Brain microvascular endothelial cell (primary cell): Measurements from ENCODE around the gene MAPKBP1.

Experiments used
- DNase-seq: peaks from one replicate; pipeline ENCODE4 v3.0.0-alpha.2; 2020
- H3K27ac ChIP-seq: fragments of 250-450 bp; sonication (Bioruptor Pico); 2 replicates; pipeline ENCODE4 v1.5.1; 2020; ENCODE audit warnings: mild to moderate bottlenecking, moderate library complexity
- H3K27me3 ChIP-seq: fragments of 250-450 bp; sonication (Bioruptor Pico); replicated peaks from 2 replicates; pipeline ENCODE4 v1.5.1; 2020; ENCODE audit warnings: mild to moderate bottlenecking
- H3K36me3 ChIP-seq: fragments of 250-450 bp; sonication (Bioruptor Pico); replicated peaks from 2 replicates; pipeline ENCODE4 v1.5.1; 2020; ENCODE audit warnings: mild to moderate bottlenecking
- H3K4me3 ChIP-seq: 2 replicates; pipeline ENCODE4 v1.5.1; 2011; ENCODE audit warnings: low read depth, mild to moderate bottlenecking, control low read depth, low read length, moderate library complexity
- in situ Hi-C: cut with HindIII; loops from 2 replicates; pipeline ENCODE4 v1.10.0; 2017; ENCODE audit warnings: low sequenced_read_pairs, low pct_ligation_motif_present
- TF ChIP-seq, protein P1 (sequence below): IDR thresholded peaks from 2 replicates; pipeline ENCODE4 v1.5.1; 2011; ENCODE audit warnings: low read depth, mild to moderate bottlenecking, moderate library complexity, low read length, control low read depth, inconsistent platforms; ENCODE audit errors: missing control alignments

Gene MAPKBP1

DNA sequence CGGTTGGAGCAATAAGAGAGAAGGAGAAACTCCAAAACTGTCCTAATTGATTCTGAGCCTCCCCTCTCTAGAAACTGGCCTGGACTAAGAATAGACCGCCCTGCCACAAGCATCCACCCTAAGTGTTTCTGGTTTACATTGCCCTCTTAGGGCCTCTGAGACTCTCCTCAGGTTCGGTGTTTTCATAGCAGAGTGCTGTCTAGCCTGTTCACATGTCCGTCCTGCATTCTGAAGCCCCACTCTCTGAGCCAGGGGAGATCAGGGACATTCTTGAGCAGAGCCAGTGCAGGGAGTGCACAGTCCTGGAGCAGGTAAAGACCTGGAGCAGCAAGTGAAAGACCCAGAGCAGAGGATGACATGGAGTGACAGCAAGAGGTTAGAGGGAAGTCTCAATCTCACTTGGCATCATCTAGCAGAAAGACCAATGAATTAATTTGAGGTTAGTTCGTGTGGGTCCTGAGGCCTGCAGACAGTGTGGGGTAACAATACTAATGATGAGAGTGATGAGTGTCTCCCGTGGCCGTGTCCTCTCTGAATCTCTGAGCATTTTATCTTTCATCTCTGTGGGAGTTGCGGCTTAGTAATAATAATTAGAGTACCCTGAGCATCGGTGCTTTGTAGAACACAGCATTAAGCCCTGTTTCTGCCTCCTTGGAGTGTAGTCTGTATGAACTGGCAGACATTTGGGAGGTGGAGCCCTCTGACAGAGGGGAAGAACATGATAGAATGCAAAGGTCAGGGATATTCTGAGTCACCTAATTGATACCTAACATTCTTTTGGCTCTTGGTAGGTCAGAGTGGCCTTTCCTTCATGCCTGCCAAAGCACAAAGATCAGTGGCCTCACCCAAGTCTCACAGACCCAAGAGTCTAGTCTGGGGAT lies 24.6 kb downstream of the MAPKBP1 start:
- Histone ChIP-seq H3K27me3 (no peaks in the 10 kb centered on the region), H3K4me3 (no peak overlapping the region), H3K27ac (no peak overlapping the region), H3K36me3 (peaks cover 7% of the 10 kb centered on the region)
- TF ChIP-seq, protein P1, sequence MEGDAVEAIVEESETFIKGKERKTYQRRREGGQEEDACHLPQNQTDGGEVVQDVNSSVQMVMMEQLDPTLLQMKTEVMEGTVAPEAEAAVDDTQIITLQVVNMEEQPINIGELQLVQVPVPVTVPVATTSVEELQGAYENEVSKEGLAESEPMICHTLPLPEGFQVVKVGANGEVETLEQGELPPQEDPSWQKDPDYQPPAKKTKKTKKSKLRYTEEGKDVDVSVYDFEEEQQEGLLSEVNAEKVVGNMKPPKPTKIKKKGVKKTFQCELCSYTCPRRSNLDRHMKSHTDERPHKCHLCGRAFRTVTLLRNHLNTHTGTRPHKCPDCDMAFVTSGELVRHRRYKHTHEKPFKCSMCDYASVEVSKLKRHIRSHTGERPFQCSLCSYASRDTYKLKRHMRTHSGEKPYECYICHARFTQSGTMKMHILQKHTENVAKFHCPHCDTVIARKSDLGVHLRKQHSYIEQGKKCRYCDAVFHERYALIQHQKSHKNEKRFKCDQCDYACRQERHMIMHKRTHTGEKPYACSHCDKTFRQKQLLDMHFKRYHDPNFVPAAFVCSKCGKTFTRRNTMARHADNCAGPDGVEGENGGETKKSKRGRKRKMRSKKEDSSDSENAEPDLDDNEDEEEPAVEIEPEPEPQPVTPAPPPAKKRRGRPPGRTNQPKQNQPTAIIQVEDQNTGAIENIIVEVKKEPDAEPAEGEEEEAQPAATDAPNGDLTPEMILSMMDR = no peak
- no peak for DNase-seq
- in situ Hi-C loops = no loop called here

DNA sequence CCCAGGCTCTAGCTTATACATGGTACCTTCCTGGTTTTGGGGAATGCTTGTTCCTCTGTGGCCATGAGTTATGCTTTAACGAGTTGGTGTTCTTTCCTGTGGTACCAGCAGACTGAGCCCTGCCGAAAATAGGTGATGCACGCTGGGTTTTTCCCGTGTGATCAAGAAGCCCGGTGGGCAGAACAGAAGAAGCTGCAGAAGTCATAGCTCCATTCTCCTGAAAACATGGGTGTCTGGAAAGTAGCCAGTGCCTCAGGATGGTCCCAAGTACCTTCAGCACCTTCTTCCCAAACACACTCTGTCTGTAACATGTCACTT lies 25.2 kb downstream of the MAPKBP1 start:
- TF ChIP-seq, protein P1 = no peak
- H3K27ac ChIP-seq = no peak overlapping the region
- in situ Hi-C loops = no loop called here

DNA sequence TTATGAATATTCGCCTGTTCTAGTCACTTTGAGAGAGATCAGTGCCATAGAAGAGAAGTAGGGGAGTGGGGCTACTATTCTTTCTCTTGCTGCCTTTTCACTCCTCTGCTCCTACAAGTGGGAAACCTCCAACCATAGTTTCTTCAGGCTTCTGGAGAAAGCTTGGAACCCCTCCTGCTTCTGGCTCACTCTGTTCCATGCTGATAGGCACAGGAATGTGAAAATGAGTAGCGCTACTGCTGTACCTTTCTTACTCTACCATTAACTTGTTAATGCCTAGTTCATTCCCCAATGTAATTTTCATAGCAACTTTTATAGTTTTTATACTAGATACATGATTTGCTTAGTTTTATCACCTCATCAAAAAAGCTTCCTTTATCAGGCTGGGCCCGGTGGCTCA lies 26.9 kb downstream of the MAPKBP1 start:
- H3K36me3 ChIP-seq = peaks cover 7% of the 10 kb centered on the region
- no peak for DNase-seq
- in situ Hi-C loops = no loop called here
- TF ChIP-seq, protein P1 = no peak
- no peaks in the 10 kb centered on the region for H3K27me3 ChIP-seq
- H3K27ac ChIP-seq = no peak overlapping the region
- H3K4me3 ChIP-seq = no peak overlapping the region

More for the DNA sequence above, 25.2 kb downstream of the MAPKBP1 start:
- no peak for DNase-seq
- peaks cover 7% of the 10 kb centered on the region for H3K36me3 ChIP-seq
- no peak overlapping the region for H3K4me3 ChIP-seq
- H3K27me3 ChIP-seq = no peaks in the 10 kb centered on the region

DNA sequence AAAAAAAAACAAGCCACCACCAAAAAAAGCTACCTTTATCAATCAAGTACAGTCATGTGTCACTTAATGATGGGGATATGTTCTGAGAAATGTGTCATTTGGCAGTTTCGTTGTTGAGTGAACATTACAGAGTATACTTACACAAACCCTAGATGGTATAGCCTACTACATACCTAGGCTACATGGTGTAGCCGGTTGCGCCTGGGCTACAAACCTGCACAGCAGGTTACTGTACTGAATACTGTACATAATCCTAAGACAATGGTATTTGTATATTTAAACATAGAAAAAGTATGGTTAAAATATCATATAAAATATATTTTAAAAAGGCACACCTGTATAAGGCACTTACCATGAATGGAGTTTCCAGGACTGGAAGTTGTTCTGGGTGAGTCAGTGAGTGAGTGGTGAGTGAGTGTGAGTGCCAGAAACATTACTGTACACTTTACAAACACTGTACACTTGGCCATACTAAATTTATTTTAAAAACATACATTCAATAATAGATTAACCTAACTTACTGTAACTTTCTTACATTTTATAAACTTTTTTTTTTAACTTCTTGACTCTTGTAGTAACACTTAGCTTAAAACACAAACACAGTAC lies 27.7 kb downstream of the MAPKBP1 start:
- no peak overlapping the region for H3K4me3 ChIP-seq
- peak; percentile 45 for DNase-seq
- in situ Hi-C loops = no loop called here
- H3K36me3 ChIP-seq = peaks cover 7% of the 10 kb centered on the region
- TF ChIP-seq, protein P1 = no peak
- H3K27ac ChIP-seq = no peak overlapping the region
- H3K27me3 ChIP-seq = no peaks in the 10 kb centered on the region

DNA sequence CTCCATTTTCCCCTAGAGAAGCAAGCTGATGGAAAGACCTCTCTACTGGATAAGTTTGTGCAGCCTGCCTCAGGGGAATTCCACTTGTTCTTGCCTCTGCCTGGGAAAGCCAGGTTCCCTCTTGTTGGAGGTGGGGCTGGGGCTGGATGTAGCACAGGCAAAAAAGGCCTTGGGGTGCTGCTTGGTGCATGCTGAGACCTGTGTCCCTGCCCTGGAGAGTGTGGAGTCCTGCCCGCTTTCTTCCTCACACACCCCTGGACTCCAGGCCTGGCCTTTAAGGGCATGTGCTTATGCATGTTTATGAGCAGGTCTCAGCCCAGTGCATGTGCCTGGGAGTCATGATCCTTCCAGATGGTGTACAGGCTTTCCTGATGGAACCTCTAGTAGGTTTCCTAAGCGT lies 30.1 kb downstream of the MAPKBP1 start:
- in situ Hi-C loops = no loop called here
- H3K36me3 ChIP-seq = peaks cover 7% of the 10 kb centered on the region
- TF ChIP-seq, protein P1 = no peak
- no peak overlapping the region for H3K27ac ChIP-seq
- DNase-seq = no peak
- no peak overlapping the region for H3K4me3 ChIP-seq
- H3K27me3 ChIP-seq = no peaks in the 10 kb centered on the region
